HTR-8/SVneo (cell line): ENCODE data around the gene CSF1.
"Not testable (repeated sequence)": the region's sequence is repeated elsewhere in the genome, so short reads cannot be mapped to it uniquely, and the experiment has no call there.

Source experiments
- DNase-seq: peaks from one replicate; pipeline ENCODE4 v3.0.0; 2011; ENCODE audit warnings: low spot score, mixed read lengths; ENCODE audit not compliant: insufficient read length
- FAIRE-seq: peaks from 2 replicates; lab custom pipeline; 2011; peaks lifted over from hg19 to GRCh38; lab: Jason Lieb, UNC

The CSF1 gene

GRCh38 chr1:109917051-109917767 lies 6.6 kb downstream of the CSF1 start:
- DNase-seq: no peak
- FAIRE-seq: no peak

DNA sequence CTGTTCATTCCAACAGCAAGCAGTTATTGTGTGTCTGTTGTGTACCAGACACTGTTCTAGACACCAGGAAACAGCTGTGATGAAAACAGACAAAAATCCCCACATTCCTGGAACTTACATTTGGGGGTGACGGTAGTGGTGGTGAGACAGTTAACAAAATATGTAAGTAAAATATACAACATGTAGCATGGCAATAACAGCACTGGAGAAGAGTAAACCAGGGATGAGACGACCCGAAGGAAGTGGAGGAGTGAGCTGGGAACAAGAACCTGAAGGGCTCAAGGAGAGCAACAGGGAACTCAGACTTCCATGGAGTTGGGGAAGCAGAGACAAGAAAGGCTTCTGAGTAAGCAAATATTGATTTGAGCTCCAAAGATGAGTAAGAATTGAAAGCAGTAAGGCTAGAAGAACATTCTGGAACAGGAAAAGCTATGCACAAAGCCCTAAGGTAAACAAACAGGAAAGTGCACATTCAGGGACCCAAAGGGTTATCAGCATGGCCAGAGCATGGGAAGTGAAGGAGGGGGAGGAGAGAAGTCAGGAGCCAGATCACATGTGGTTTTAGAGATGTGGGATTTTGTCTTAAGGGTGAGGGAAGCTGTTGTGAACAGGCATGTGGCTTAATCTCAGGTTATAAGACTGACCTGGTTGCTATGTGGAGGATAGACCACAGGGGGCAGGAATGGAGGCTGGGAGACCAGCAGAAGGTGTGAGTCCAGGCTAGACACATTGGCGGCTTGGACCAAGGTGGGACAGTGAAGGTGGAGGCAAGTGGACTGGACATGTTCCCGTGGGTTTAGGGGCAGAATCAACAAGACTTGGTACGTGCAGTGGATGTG lies 7.3 kb downstream of the CSF1 start:
- DNase-seq: no peak
- no peak for FAIRE-seq

GRCh38 chr1:109918671-109919070 lies 8.0 kb downstream of the CSF1 start:
- FAIRE-seq (no peak), DNase-seq (no peak)

GRCh38 chr1:109919303-109919702 lies 8.7 kb downstream of the CSF1 start:
- DNase-seq (no peak), FAIRE-seq (no peak)

DNA sequence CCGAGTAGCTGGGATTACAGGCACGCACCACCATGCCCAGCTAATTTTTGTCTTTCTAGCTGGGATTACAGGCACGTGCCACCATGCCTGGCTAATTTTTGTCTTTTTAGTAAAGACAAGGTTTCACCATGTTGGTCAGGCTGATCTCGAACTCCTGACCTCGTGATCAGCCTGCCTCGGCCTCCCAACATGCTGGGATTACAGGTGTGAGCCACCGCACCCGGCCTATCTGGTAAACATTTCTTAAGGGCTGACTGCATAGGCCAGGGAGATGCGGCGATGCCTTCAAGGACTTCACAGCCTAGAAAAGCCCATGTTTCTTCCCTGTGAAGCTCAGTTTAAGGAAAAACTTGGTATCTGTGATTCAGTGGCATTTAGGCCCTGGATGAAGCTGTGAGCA lies 9.7 kb downstream of the CSF1 start:
- FAIRE-seq: not testable (repeated sequence)

GRCh38 chr1:109922326-109922725 lies 11.7 kb downstream of the CSF1 start:
- FAIRE-seq (no peak), DNase-seq (no peak)

More for the DNA sequence above, 9.7 kb downstream of the CSF1 start:
- DNase-seq: not testable (repeated sequence)

GRCh38 chr1:109923131-109923945 lies 12.7 kb downstream of the CSF1 start:
- no peak for FAIRE-seq
- DNase-seq: no peak

DNA sequence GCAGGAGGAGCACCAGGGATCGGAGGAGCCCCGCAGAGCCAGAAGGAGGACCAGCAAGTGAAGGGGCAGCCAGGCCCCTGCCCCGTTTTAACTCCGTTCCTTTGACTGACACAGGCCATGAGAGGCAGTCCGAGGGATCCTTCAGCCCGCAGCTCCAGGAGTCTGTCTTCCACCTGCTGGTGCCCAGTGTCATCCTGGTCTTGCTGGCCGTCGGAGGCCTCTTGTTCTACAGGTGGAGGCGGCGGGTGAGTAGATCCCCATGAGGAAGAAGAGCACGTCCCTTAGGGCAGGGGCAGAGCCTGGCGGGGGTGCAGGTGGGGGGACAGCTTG lies 13.3 kb downstream of the CSF1 start:
- DNase-seq (no peak), FAIRE-seq (no peak)

DNA sequence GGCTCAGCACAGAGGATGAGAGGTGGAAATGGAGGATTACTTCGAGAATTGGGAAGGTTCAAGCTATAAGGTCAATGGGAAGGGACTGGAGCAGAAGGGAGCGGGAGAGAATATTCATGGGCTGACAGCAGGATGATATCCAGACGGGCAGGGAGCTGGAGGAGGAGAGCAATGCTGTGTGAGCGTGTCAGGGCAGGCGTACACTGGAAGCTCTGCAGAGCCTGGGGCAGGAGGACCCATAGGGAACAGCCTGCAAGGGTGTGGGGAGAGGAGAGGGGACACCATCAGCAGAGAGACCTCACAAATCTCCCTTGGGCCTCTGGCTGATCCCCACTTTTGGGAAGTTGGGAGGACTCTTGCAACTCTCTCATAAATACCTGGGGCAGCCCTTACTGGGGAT lies 13.7 kb downstream of the CSF1 start:
- no peak for DNase-seq
- no peak for FAIRE-seq

DNA sequence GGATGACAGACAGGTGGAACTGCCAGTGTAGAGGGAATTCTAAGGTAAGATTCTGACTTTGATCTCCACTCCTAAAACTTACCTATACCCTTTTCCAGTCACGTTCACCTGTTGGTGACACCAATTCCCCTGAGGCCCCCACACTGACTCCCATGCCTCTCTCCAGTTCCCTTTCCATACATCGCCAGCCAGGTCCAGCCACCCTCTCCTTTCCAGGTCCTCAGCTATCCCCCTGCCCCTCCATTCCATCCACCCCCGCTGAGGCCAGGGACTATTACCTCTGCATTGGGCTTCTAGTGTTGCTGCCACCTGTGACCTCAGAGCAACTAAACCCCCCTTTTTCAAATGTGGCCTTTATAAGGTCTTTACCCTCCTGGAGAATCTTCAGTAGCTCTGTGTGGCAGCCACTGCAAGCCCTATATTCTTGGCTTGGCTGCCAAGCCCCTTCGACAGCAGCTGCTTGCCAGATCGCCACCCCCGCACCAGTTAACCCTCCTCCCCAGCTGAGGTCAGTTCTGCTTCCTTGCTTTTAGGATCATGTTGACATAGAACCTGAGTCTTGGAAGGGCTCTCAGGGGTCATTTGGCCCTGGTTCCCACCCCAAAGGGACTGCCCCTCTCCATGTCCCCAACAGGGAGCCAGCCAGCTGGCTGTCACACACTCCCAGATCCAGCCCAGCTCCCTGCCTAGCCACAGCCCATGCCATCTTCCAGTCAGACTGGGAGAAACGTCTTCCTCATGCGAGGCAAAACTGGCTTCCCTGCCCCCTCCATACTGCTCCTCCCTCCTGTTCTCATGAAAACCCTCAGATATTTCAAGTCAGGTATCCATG lies 14.7 kb downstream of the CSF1 start:
- no peak for DNase-seq
- FAIRE-seq: no peak

DNA sequence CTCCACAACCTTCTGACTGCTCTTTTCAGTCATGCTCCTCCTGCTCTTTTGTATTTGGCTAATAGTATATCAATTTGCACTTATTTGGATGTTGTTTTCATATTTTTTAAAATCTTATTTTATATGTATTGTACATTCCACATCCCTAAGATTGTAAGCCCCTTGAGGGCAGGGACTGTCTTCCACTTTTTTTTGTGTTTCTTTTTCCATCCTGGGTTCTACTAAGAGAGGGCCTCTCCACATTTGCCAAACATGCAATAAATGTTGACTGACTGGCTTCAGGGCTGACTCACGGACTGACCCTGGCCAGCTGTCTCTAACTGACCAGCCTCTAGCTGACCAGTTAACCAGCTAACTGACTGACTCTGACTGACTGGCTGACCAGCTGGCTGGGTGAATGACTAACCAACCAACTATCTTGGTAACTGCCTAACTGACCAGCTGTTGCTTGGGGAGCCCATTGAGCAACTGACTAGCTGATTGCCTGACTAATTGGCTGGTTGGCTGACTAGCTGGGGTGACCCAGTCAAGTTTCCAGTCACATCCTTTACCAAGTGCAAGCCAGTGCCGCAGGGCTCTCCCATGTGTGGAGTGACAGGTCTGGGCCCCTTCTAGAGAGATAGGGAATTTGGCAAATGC lies 16.1 kb downstream of the CSF1 start:
- FAIRE-seq: no peak
- DNase-seq: no peak

DNA sequence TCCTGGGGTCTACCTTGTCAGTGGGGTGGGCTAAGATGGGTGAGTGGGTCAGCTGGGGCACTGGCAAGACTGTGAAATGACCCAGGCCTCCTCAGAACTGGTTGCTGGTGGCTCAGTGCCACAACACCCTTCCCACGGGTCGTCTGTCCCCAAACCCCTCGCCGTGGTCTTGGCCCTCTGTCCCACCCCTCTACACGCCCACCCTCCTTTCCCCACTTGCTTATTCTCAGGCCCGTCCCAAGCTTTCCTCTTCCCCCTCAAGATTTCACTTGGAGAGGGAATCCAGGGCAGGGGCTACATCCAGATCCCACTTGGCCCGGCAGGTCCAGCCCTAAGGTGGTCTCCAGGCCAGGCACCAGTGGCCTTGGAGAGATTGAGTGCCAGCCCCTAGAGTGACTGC lies 16.7 kb downstream of the CSF1 start:
- FAIRE-seq (no peak), DNase-seq (no peak)

DNA sequence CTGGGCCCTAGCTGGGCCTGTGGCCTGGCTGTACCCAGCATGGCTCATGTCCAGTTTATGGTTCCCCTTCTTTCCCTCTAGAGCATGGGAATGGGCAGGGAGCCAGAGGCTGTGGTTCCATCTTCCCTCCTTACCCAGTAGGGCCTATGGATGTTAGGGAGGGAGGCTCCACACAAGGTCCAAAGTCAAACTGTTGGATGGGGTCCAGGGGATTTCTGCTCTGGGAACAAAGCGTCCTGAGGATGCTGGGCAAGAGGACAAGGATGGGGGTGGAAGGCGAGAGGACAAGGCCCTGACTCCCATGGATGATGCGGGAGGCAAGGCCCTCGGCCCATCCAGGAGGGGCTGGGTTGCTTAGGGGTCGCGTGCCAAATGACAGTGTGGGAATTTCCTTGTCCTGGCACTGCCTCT lies 17.3 kb downstream of the CSF1 start:
- no peak for FAIRE-seq

GRCh38 chr1:109928591-109929111 lies 18.0 kb downstream of the CSF1 start:
- DNase-seq (no peak), FAIRE-seq (no peak)

More for the DNA sequence above, 17.3 kb downstream of the CSF1 start:
- DNase-seq: no peak

GRCh38 chr1:109929170-109929569 lies 18.5 kb downstream of the CSF1 start:
- no peak for DNase-seq
- no peak for FAIRE-seq

GRCh38 chr1:109929588-109930251 lies 19.1 kb downstream of the CSF1 start:
- FAIRE-seq: no peak
- DNase-seq: no peak

DNA sequence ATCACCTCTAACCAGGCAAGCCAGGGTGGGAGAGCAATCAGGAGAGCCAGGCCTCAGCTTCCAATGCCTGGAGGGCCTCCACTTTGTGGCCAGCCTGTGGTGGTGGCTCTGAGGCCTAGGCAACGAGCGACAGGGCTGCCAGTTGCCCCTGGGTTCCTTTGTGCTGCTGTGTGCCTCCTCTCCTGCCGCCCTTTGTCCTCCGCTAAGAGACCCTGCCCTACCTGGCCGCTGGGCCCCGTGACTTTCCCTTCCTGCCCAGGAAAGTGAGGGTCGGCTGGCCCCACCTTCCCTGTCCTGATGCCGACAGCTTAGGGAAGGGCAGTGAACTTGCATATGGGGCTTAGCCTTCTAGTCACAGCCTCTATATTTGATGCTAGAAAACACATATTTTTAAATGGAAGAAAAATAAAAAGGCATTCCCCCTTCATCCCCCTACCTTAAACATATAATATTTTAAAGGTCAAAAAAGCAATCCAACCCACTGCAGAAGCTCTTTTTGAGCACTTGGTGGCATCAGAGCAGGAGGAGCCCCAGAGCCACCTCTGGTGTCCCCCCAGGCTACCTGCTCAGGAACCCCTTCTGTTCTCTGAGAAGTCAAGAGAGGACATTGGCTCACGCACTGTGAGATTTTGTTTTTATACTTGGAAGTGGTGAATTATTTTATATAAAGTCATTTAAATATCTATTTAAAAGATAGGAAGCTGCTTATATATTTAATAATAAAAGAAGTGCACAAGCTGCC lies 19.8 kb downstream of the CSF1 start:
- FAIRE-seq (no peak), DNase-seq (no peak)

- no peak for DNase-seq
- no peak for FAIRE-seq
Measured at GRCh38 chr1:109931189-109931731, 20.6 kb downstream of the CSF1 start.
